Central memory CD8-positive, alpha-beta T cell (primary cell): Measurements from ENCODE around the gene SELENOT.
"Not testable (repeated sequence)": the region's sequence is repeated elsewhere in the genome, so short reads cannot be mapped to it uniquely, and the experiment has no call there.

Experiments
- ATAC-seq: fragments of 150-1000 bp; cut with Tn5 transposase; replicated peaks from 2 replicates; pipeline ENCODE4 v1.10.0; 2022; ENCODE audit warnings: mild to moderate bottlenecking, moderate FRiP score, moderate number of reproducible peaks; ENCODE audit not compliant: poor library complexity, severe bottlenecking; ENCODE audit errors: extremely low read depth
- DNase-seq, 2 donors: peaks; one replicate each; pipeline ENCODE4 v3.0.0; 2021; ENCODE audit warnings: low spot score in 2 of 2
- H3K27ac Mint-ChIP-seq: one replicate; pipeline ENCODE4 v1.8.0; 2022; ENCODE audit warnings: low read depth, mild to moderate bottlenecking, moderate library complexity, mixed read lengths
- H3K27me3 Mint-ChIP-seq: one replicate; pipeline ENCODE4 v1.8.0; 2022; ENCODE audit warnings: mixed read lengths
- H3K36me3 Mint-ChIP-seq: one replicate; pipeline ENCODE4 v1.8.0; 2022; ENCODE audit warnings: mild to moderate bottlenecking, moderate library complexity, mixed read lengths; ENCODE audit not compliant: insufficient read depth
- H3K4me1 Mint-ChIP-seq: one replicate; pipeline ENCODE4 v1.8.0; 2022; ENCODE audit warnings: mixed read lengths
- H3K4me3 Mint-ChIP-seq: one replicate; pipeline ENCODE4 v1.8.0; 2022; ENCODE audit warnings: mild to moderate bottlenecking, moderate library complexity, mixed read lengths
- H3K9me3 Mint-ChIP-seq: one replicate; pipeline ENCODE4 v1.8.0; 2022; ENCODE audit warnings: mixed read lengths

The SELENOT gene

DNA sequence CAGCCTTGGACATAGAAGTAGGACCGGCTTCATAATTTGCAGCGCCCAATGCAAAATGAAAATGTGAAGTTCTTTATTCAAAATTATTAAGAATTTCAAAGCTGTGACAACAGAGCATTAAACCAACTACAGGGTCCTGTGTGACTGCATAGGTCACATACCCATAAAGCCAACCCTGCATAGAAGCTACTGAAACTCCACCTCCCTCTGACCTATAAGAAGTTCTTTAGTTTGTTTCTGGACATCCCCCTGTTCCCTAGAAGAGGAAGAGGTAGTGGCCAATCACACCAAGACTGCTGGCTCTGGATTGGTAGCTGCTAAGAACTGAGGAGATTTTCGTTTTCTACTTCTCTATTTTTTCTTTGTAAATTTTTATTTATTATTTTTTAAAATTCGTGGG, 9.0 kb upstream of the SELENOT start:
- Mint-ChIP-seq H3K9me3 (no peaks in the 10 kb centered on the region), H3K27ac (no peak overlapping the region), H3K36me3 (peaks cover 2% of the 10 kb centered on the region), H3K4me1 (no peaks in the 10 kb centered on the region), H3K27me3 (no peaks in the 10 kb centered on the region), H3K4me3 (no peak overlapping the region)
- ATAC-seq (no peak), DNase-seq (no peak)

DNA sequence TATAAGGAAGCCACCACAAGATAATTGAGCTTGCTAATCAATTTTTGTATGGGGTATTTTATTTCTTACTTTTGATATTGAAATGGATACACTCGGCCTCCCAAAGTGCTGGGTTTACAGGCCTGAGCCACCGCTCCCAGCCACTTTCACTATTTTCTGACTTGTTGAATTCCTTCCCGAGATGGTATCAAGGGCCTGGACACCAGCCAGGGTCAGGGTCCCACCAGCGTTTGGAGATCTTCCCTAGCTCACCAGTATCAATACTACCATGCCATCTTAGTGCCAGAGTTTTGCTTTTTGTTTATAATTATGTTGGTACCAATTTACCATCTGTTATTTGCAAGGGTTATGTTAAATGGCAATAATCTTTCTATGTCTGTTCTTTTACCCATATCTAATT, 5.5 kb upstream of the SELENOT start:
- peaks cover 6% of the 10 kb centered on the region for H3K36me3 Mint-ChIP-seq

DNA sequence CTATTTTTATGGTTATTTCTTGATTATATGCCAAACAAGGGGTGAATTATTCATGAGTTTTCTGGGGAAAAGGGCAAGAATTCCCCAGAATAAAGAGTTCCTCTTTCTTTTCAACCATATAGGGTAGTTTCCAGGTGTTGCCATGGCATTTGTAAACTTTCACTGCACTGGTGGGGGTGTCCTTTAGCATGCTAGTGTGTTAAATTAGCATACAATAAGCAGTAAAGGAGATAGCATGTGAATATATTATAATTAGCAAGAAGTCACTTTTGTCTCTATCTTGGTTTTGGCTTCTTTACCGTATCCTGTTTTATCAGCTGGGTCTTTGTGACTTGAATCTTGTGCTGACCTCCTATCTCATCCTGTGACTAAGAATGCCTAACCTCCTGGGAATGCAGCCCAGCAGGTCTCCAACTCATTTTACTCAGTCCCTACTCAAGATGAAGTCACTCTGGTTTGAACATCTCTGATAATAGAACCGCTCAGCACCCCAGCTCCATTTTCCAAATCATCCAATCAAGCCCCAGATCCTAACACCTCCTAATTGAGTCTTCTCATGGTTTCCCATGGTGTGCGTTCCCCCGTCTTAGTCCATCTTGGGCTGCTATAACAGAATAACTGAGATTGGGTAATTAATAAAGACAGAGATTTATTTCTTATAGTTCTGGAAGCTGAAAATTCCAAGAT, 3.4 kb upstream of the SELENOT start:
- Mint-ChIP-seq H3K36me3 (peaks cover 18% of the 10 kb centered on the region), H3K9me3 (no peaks in the 10 kb centered on the region), H3K4me1 (peaks cover 39% of the 10 kb centered on the region), H3K27me3 (no peaks in the 10 kb centered on the region), H3K4me3 (no peak overlapping the region), H3K27ac (no peak overlapping the region)
- ATAC-seq: no peak
- no peak for DNase-seq

More for the DNA sequence above, 5.5 kb upstream of the SELENOT start:
- Mint-ChIP-seq H3K4me3 (no peak overlapping the region), H3K9me3 (no peaks in the 10 kb centered on the region), H3K27me3 (no peaks in the 10 kb centered on the region), H3K4me1 (peaks cover 24% of the 10 kb centered on the region), H3K27ac (no peak overlapping the region)
- ATAC-seq: no peak
- no peak for DNase-seq

DNA sequence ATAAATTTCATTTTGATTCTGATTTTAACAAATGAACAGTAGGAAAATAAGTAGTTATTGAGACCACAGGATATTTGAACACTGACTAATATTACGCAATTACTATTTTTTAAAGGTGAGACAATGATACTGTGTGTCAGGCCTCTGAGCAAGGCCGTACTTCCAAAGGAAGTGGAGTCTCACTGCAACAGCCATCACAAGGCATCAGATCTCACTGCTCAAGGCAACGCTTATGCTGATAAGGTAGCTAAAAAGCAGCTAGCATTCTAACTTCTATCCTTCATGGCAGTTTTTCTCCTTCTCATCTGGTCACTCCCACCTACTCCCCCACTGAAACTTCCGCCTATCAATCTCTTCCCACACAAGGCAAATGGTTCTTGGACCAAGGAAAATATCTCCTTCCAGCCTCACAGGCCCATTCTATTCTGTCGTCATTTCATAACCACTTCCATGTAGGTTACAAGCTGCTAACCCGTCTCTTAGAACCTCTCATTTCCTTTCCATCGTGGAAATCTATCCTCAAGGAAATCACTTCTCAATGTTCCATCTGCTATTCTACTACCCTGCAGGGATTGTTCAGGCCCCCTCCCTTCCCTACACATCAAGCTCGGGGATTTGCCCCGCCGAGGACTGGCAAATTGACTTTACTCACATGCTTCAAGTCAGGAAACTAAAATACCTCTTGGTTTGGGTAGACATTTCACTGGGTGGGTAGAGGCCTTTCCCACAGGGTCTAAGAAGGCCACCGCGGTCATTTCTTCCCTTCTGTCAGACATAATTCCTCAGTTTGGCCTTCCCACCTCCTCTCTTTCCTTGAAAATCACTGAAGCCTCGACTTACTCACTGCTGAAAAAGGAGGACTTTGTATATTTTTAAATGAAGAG, 2.2 kb upstream of the SELENOT start:
- not testable (repeated sequence) for H3K27me3 Mint-ChIP-seq, H3K4me3 Mint-ChIP-seq, H3K9me3 Mint-ChIP-seq, ATAC-seq, DNase-seq
- Mint-ChIP-seq H3K4me1 (peaks cover 44% of the 10 kb centered on the region), H3K36me3 (peaks cover 22% of the 10 kb centered on the region), H3K27ac (peak overlapping the region; percentile 39)

DNA sequence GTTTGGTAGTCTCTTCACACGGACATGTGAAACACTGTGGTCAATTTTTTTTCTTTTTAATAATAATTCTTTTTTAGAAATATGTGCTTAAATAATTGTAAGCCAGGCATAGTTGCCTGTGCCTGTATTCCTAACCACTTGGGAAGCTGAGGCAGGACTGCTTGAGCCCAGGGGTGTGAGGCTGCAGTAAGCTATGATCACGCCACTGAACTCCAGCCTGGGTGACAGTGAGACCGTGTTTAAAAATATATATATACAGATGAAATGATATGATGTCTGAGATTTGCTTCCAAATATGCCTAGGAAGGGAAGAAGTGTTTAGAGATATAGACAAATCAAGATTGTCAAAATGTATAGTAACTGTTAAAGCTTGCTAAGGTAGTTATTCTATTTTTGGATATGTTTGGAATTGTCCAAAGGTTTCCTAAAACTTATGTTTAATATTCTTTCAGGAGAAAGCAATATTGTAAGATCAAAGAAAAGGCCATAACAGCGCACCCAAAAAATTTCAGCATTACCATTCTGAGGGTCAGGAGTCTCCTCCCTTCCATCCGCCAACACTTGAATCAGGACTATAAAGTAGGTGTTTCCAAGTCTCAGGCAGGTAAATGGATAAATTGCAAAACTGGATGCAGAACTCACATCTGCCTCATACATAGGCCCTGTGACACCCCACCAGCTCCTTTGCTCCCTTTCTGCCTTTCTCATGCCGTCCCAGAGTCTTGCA, 532 bp upstream of the SELENOT start:
- no peaks in the 10 kb centered on the region for H3K9me3 Mint-ChIP-seq
- DNase-seq (no peak), ATAC-seq (peak; percentile 0)
- peaks cover 34% of the 10 kb centered on the region for H3K36me3 Mint-ChIP-seq
- H3K27me3 Mint-ChIP-seq: no peaks in the 10 kb centered on the region
- H3K27ac Mint-ChIP-seq: peak overlapping the region; percentile 99
- H3K4me1 Mint-ChIP-seq: peaks cover 61% of the 10 kb centered on the region
- H3K4me3 Mint-ChIP-seq: peak overlapping the region; percentile 99

DNA sequence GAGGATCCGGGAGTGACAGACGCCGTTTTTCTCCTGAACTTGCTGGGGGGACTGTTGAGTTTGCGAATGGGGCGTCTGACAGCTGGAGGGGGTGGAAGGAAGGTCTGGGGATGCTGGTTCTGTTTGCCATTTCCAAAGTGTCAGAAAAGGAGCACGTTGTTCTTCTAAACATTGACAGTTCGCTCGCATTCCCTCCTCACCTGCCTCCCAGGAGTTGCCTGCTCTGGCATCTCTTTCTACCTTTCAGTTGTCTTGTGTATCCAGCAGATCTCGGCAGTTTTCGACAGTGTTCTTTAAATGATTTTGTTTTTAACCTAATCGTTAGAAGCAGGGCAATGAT, 829 bp downstream of the SELENOT start:
- peak overlapping the region; percentile 99 for H3K27ac Mint-ChIP-seq
- H3K4me1 Mint-ChIP-seq: peaks cover 75% of the 10 kb centered on the region
- peak overlapping the region; percentile 99 for H3K4me3 Mint-ChIP-seq
- no peaks in the 10 kb centered on the region for H3K9me3 Mint-ChIP-seq
- ATAC-seq (peak; percentile 11), DNase-seq (no peak)
- H3K36me3 Mint-ChIP-seq: peaks cover 37% of the 10 kb centered on the region
- no peaks in the 10 kb centered on the region for H3K27me3 Mint-ChIP-seq

DNA sequence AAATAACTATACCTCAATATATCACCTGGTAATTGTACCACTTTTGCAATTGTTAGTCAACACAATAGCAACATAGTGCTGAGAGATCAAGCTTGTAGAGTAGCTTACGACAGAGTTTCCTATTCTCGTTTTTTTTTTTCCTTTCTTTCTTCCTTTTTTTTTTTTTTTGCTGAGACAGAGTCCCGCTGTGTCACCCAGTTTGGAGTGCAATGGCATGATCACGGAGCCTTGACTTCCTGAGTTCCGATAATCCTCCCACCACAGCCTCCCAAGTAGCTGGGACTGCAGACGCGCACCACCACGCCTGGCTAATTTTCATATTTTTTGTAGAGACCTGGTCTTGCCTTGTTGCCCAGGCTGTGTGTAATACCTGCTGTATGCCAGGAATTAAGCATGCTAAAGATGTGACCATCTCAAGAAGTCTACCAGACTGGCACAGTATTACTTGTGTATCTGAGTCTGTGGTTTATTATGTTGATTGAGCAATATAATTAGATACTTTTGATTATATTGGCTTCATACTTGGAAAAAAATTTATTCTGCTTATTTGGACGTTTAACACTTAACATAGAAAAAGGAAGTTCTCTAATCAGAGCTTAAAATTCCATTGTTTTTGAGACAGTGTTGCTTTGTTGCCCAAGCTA, 3.0 kb downstream of the SELENOT start:
- H3K27me3 Mint-ChIP-seq: no peaks in the 10 kb centered on the region
- H3K9me3 Mint-ChIP-seq: no peaks in the 10 kb centered on the region
- peaks cover 86% of the 10 kb centered on the region for H3K4me1 Mint-ChIP-seq
- peak overlapping the region; percentile 74 for H3K27ac Mint-ChIP-seq
- ATAC-seq: no peak
- H3K36me3 Mint-ChIP-seq: peaks cover 43% of the 10 kb centered on the region
- peak overlapping the region; percentile 99 for H3K4me3 Mint-ChIP-seq
- DNase-seq: no peak

DNA sequence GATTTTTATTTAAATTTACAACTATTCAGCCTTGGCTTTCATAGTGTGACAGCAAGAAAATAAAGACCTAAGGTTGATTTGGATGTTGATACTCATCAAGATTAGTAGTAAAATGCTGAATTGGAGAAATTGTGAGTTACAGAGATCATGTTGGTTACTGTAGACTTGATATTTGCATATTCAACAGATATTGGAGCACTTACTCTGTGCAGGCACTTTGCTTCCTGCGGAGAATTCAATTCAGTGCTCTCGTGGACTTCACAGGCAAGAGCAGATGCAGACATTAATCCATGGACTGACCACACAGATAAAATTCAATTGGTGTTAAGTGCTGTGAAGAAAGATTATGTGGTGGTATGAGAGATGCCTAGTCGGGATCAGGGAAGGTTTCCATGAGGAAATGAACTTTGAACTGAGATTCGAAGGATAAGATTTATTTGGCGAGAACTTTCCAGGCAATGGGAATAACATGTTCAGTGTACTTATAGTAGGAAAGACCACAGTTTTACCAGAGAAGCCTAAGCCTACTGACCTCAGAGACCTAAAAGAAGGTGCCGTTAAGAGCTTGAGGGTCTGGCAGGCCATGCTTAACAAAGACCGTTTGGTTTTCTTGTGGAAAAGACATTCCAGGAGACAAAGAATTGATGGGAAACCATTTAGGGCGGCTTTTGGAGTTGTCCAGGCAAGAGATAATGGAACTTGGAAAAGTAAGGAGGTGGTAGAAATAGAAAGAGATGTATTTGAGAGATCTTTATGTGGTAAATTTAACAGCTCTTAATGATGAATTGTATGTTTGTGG, 4.3 kb downstream of the SELENOT start:
- ATAC-seq (no peak), DNase-seq (no peak)
- Mint-ChIP-seq H3K4me1 (peaks cover 78% of the 10 kb centered on the region), H3K27ac (peak overlapping the region; percentile 6), H3K4me3 (peak overlapping the region; percentile 23), H3K9me3 (no peaks in the 10 kb centered on the region), H3K36me3 (peaks cover 45% of the 10 kb centered on the region), H3K27me3 (no peaks in the 10 kb centered on the region)

DNA sequence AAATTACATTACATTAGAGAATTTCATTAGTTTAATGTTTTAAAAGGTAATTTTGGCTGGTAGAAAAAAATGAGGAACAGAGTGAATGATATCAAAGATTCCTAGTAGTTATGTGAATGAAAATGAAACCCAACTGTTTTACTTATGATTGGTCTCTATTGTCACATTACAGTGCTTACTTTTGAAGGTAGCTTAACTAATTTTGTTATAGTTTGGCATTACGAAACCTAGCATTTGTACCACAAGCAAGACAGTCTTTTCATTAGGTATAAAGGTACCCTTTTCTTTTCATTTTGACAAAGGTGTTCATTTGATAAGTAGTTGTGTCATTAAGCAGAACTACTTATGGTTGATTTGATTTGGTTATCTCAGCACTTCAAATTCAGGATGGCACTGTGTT, 6.9 kb downstream of the SELENOT start:
- H3K36me3 Mint-ChIP-seq: peaks cover 37% of the 10 kb centered on the region
- peak overlapping the region; percentile 23 for H3K4me3 Mint-ChIP-seq
- DNase-seq: no peak
- no peak for ATAC-seq
- peak overlapping the region; percentile 39 for H3K27ac Mint-ChIP-seq
- H3K4me1 Mint-ChIP-seq: peaks cover 85% of the 10 kb centered on the region
- H3K9me3 Mint-ChIP-seq: no peaks in the 10 kb centered on the region
- no peaks in the 10 kb centered on the region for H3K27me3 Mint-ChIP-seq

DNA sequence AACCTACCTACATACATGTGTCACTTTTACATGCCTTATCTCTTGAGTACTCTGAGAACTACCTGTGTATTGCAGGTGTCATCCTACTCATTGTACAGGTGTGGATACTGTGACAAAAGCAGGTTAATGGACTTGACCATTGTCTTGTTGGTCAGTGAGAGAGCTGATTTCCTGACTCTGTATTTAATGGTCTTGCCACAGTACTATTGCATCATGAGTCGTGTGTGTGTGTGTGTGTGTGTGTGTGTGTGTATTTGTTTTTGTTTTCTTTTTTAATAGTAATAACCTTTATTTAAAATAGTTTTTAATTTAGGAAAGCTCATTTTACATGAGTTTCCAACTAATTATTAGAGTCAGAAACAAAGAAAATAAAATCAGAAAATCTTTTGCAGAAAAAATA, 7.7 kb downstream of the SELENOT start:
- Mint-ChIP-seq H3K4me3 (peak overlapping the region; percentile 23), H3K27ac (peak overlapping the region; percentile 39), H3K36me3 (peaks cover 39% of the 10 kb centered on the region), H3K9me3 (no peaks in the 10 kb centered on the region), H3K27me3 (no peaks in the 10 kb centered on the region), H3K4me1 (peaks cover 81% of the 10 kb centered on the region)
- ATAC-seq: no peak
- no peak for DNase-seq

DNA sequence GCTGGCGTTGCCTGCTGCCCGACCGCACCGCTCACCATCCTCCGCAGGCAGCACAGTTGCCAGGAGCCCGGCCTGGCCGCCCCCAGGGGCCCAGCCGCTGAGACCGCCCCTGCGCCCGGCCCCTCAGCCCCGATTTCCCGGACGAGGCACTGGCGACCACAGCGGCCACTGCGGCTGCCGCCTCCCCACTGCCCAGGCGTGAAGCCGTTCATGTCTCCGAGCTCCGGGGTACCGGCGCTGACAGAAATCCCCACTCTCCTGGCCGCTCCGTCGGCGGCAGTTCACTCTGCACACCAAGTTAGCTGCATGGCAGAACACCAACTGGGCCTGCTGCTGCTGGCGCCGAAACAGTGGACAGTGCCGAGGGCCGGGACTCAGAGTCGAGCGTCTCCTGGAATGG, 8.5 kb downstream of the SELENOT start:
- H3K4me1 Mint-ChIP-seq: peaks cover 74% of the 10 kb centered on the region
- H3K4me3 Mint-ChIP-seq: no peak overlapping the region
- DNase-seq (no peak), ATAC-seq (no peak)
- no peaks in the 10 kb centered on the region for H3K9me3 Mint-ChIP-seq
- peaks cover 34% of the 10 kb centered on the region for H3K36me3 Mint-ChIP-seq
- H3K27ac Mint-ChIP-seq: no peak overlapping the region
- no peaks in the 10 kb centered on the region for H3K27me3 Mint-ChIP-seq

DNA sequence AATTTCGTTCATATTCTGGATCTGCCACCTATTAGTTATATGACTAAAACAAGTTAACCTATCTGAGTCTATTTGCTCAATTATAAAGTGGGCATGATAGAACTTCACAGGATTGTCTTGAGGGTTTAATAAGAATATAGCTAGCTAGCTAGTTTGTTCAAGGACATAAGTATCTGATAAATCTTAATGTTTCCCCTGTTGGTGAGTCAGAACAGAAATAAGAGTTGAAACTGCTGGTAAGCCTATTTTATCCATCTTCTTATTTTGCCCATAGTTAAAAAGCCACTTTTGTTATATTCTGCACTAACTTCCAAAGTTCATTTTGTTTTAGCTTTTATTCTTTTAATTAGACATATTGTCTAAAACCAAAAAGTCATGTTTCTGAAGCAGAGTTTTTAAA, 9.4 kb downstream of the SELENOT start:
- Mint-ChIP-seq H3K36me3 (peaks cover 32% of the 10 kb centered on the region), H3K27ac (no peak overlapping the region)

More for the DNA sequence above, 9.4 kb downstream of the SELENOT start:
- ATAC-seq: no peak
- Mint-ChIP-seq H3K4me3 (no peak overlapping the region), H3K4me1 (peaks cover 70% of the 10 kb centered on the region), H3K9me3 (no peaks in the 10 kb centered on the region), H3K27me3 (no peaks in the 10 kb centered on the region)
- no peak for DNase-seq
